A549 treated with ZK216348 at 1 μM for 4 hours (cell line): Measurements from ENCODE around the gene SPN. TPM values are rescaled to one million over a fixed set of nuclear protein-coding genes. Genes with fewer than 3 reads are reported as not detected.

Experiments
- total RNA-seq: library from RNA; stranded (reverse); fragments of 200-300 nt; extraction: Qiagen RNA extraction; gene quantifications from 5 replicates; pipeline ENCODE4 v1.2.3, GENCODE V29; 2022; ENCODE audit warnings: low read depth

The SPN gene
- total RNA-seq = 0.08 TPM in 1 of 5 replicates, not detected in the others

GRCh38 chr16:29663016-29663806 lies at the start of gene SPN:
TSS of gene SPN (plus strand) at chr16:29663247. CDS start at chr16:29663729, 482 bp downstream.

DNA sequence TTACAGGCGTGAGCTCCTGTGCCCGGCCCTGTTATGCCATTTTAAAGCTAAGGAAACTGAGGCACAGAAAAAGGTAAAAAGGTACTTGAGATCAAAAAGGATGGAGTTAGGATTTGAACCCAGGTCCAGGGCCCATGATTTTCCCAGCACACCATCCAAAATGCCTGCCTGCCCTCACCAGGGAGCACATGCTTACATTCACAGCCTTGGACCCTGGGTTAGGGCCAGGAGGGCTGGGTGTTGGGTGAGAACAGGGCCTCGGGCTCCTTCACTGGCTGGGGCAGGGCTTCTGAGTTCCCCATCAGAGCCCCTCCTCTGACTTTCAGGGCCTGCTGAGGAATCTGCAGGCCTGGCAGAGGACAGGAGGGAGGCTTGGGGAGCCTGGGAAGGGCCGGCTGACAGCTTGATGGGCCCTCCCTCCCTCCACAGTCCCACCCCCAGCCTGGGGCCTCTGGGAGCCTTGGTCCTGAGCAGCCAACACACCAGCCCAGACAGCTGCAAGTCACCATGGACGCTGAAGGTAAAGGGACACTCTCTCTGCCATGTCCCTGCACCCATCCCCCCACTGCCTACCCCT lies 15.7 kb downstream of the SPN start, which contains the start of gene QPRT:
QPRT (plus strand) TSS at position 490 of the 577 bp plus-strand sequence; CDS start at position 508, 18 bp downstream.

Other genes with a start within 250 kb of the SPN start
- gene BOLA2, start 208.9 kb upstream of the SPN start, total RNA-seq = 9.9 to 29.1 TPM (median 29.0 TPM) in 5 replicates
- gene SLX1B, start 208.7 kb upstream of the SPN start, total RNA-seq = 64.5 to 95.7 TPM (median 78.3 TPM) in 5 replicates
- 24.2 to 43.1 TPM (median 28.8 TPM) in 5 replicates for gene SULT1A4, start 203.3 kb upstream of the SPN start, total RNA-seq
- 26.9 to 43.7 TPM (median 34.9 TPM) in 5 replicates for gene NPIPB12, start 156.8 kb upstream of the SPN start, total RNA-seq
- gene QPRT, start 15.9 kb downstream of the SPN start, total RNA-seq = 0.31 to 1.1 TPM (median 0.87 TPM) in 5 replicates
- gene C16orf54, start 82.7 kb downstream of the SPN start, total RNA-seq = not detected in 5 replicates
- not detected in 5 replicates for gene ZG16, start 115.0 kb downstream of the SPN start, total RNA-seq
- 73.9 to 96.4 TPM (median 95.6 TPM) in 5 replicates for gene KIF22, start 127.5 kb downstream of the SPN start, total RNA-seq
- gene MAZ, start 143.3 kb downstream of the SPN start, total RNA-seq = 140 to 181 TPM (median 172 TPM) in 5 replicates
- gene PRRT2, start 148.9 kb downstream of the SPN start, total RNA-seq = 0.27 to 0.52 TPM (median 0.33 TPM) in 5 replicates
- 35.0 to 50.8 TPM (median 46.6 TPM) in 5 replicates for gene PAGR1, start 152.9 kb downstream of the SPN start, total RNA-seq
- gene MVP, start 157.2 kb downstream of the SPN start, total RNA-seq = 99.3 to 146 TPM (median 135 TPM) in 5 replicates
- gene CDIPT, start 200.0 kb downstream of the SPN start, total RNA-seq = 47.4 to 106 TPM (median 95.8 TPM) in 5 replicates
- 11.0 to 24.3 TPM (median 19.9 TPM) in 5 replicates for gene SEZ6L2, start 236.3 kb downstream of the SPN start, total RNA-seq
- gene ASPHD1, start 237.2 kb downstream of the SPN start, total RNA-seq = 12.4 to 27.0 TPM (median 23.7 TPM) in 5 replicates